ENCODE measurements around the gene LAMA5.
A peak's percentile ranks its signal among the peaks of the same experiment; 100 is the strongest.

The LAMA5 gene

GRCh38 chr20:62367136-62367632 is at the start of gene LAMA5:
Gene LAMA5 (minus strand): TSS chr20:62367312. CDS start chr20:62367245, 67 bp downstream.
- Histone ChIP-seq H3K4me3 (ENCODE audit: low read length in 2 of 2) (peak within 1 kb of the TSS; percentile 55 to 57), H3K36me3 (ENCODE audit: control insufficient read depth in 2 of 2, insufficient read depth in 2 of 2, low read length in 2 of 2) (no peaks in the 10 kb centered on the region), H3K4me1 (ENCODE audit: control insufficient read depth in 2 of 2, insufficient read depth in 2 of 2, low read length in 2 of 2) (peaks cover 13 to 20% of the 10 kb centered on the region in 2 donors), H3K9ac (ENCODE audit: low read depth in 1 of 2, low read length in 2 of 2) (peak within 1 kb of the TSS in 1 of 2 donors; percentile 48), H3K27me3 (ENCODE audit: control insufficient read depth in 2 of 2, insufficient read depth in 2 of 2, low read length in 2 of 2) (peaks cover 19 to 30% of the 10 kb centered on the region in 2 donors), H3K27ac (ENCODE audit: low read depth in 2 of 2, low read length in 2 of 2) (peak within 1 kb of the TSS; percentile 13 to 68), H3K9me3 (ENCODE audit: control insufficient read depth in 2 of 2, low read length in 2 of 2) (no peaks in the 10 kb centered on the region)

- no peak overlapping the region for H3K27ac ChIP-seq (ENCODE audit: low read depth in 2 of 2, low read length in 2 of 2)
- no peaks in the 10 kb centered on the region for H3K36me3 ChIP-seq (ENCODE audit: control insufficient read depth in 2 of 2, insufficient read depth in 2 of 2, low read length in 2 of 2)
- no peaks in the 10 kb centered on the region for H3K9me3 ChIP-seq (ENCODE audit: control insufficient read depth in 2 of 2, low read length in 2 of 2)
- H3K4me3 ChIP-seq (ENCODE audit: low read length in 2 of 2), result no peak overlapping the region
- no peak overlapping the region for H3K9ac ChIP-seq (ENCODE audit: low read depth in 1 of 2, low read length in 2 of 2)
- H3K27me3 ChIP-seq (ENCODE audit: control insufficient read depth in 2 of 2, insufficient read depth in 2 of 2, low read length in 2 of 2), result no peaks in the 10 kb centered on the region
- H3K4me1 ChIP-seq (ENCODE audit: control insufficient read depth in 2 of 2, insufficient read depth in 2 of 2, low read length in 2 of 2), result peaks cover 35 to 40% of the 10 kb centered on the region in 2 donors
Measured at GRCh38 chr20:62415354-62416111, 48.4 kb upstream of the LAMA5 start.

GRCh38 chr20:62413896-62414481 is 46.9 kb upstream of the LAMA5 start:
- Histone ChIP-seq H3K4me1 (ENCODE audit: control insufficient read depth in 2 of 2, insufficient read depth in 2 of 2, low read length in 2 of 2) (peaks cover 47 to 54% of the 10 kb centered on the region in 2 donors), H3K27me3 (ENCODE audit: control insufficient read depth in 2 of 2, insufficient read depth in 2 of 2, low read length in 2 of 2) (no peaks in the 10 kb centered on the region), H3K9me3 (ENCODE audit: control insufficient read depth in 2 of 2, low read length in 2 of 2) (no peaks in the 10 kb centered on the region), H3K27ac (ENCODE audit: low read depth in 2 of 2, low read length in 2 of 2) (peak overlapping the region; percentile 92 to 93), H3K4me3 (ENCODE audit: low read length in 2 of 2) (peak overlapping the region in 1 of 2 donors; percentile 26), H3K9ac (ENCODE audit: low read depth in 1 of 2, low read length in 2 of 2) (peak overlapping the region in 1 of 2 donors; percentile 77), H3K36me3 (ENCODE audit: control insufficient read depth in 2 of 2, insufficient read depth in 2 of 2, low read length in 2 of 2) (no peaks in the 10 kb centered on the region)

- Histone ChIP-seq H3K9me3 (ENCODE audit: control insufficient read depth in 2 of 2, low read length in 2 of 2) (no peaks in the 10 kb centered on the region), H3K36me3 (ENCODE audit: control insufficient read depth in 2 of 2, insufficient read depth in 2 of 2, low read length in 2 of 2) (no peaks in the 10 kb centered on the region), H3K9ac (ENCODE audit: low read depth in 1 of 2, low read length in 2 of 2) (peak overlapping the region; percentile 6 to 77), H3K4me3 (ENCODE audit: low read length in 2 of 2) (peak overlapping the region; percentile 62 to 67), H3K4me1 (ENCODE audit: control insufficient read depth in 2 of 2, insufficient read depth in 2 of 2, low read length in 2 of 2) (peaks cover 50 to 57% of the 10 kb centered on the region in 2 donors), H3K27me3 (ENCODE audit: control insufficient read depth in 2 of 2, insufficient read depth in 2 of 2, low read length in 2 of 2) (no peaks in the 10 kb centered on the region), H3K27ac (ENCODE audit: low read depth in 2 of 2, low read length in 2 of 2) (peak overlapping the region; percentile 92 to 93)
Measured at GRCh38 chr20:62413025-62413570, 46.0 kb upstream of the LAMA5 start.

GRCh38 chr20:62412194-62413024 is 45.3 kb upstream of the LAMA5 start:
- no peaks in the 10 kb centered on the region for H3K27me3 ChIP-seq (ENCODE audit: control insufficient read depth in 2 of 2, insufficient read depth in 2 of 2, low read length in 2 of 2)
- peak overlapping the region; percentile 92 to 93 for H3K27ac ChIP-seq (ENCODE audit: low read depth in 2 of 2, low read length in 2 of 2)
- no peaks in the 10 kb centered on the region for H3K36me3 ChIP-seq (ENCODE audit: control insufficient read depth in 2 of 2, insufficient read depth in 2 of 2, low read length in 2 of 2)
- H3K4me1 ChIP-seq (ENCODE audit: control insufficient read depth in 2 of 2, insufficient read depth in 2 of 2, low read length in 2 of 2), result peaks cover 57 to 64% of the 10 kb centered on the region in 2 donors
- H3K9me3 ChIP-seq (ENCODE audit: control insufficient read depth in 2 of 2, low read length in 2 of 2), result no peaks in the 10 kb centered on the region
- peak overlapping the region; percentile 62 to 67 for H3K4me3 ChIP-seq (ENCODE audit: low read length in 2 of 2)
- peak overlapping the region; percentile 72 to 77 for H3K9ac ChIP-seq (ENCODE audit: low read depth in 1 of 2, low read length in 2 of 2)

GRCh38 chr20:62411479-62412193 is 44.5 kb upstream of the LAMA5 start:
- Histone ChIP-seq H3K36me3 (ENCODE audit: control insufficient read depth in 2 of 2, insufficient read depth in 2 of 2, low read length in 2 of 2) (no peaks in the 10 kb centered on the region), H3K27me3 (ENCODE audit: control insufficient read depth in 2 of 2, insufficient read depth in 2 of 2, low read length in 2 of 2) (no peaks in the 10 kb centered on the region), H3K4me3 (ENCODE audit: low read length in 2 of 2) (peak overlapping the region; percentile 62 to 67), H3K4me1 (ENCODE audit: control insufficient read depth in 2 of 2, insufficient read depth in 2 of 2, low read length in 2 of 2) (peaks cover 58 to 64% of the 10 kb centered on the region in 2 donors), H3K9me3 (ENCODE audit: control insufficient read depth in 2 of 2, low read length in 2 of 2) (no peaks in the 10 kb centered on the region), H3K27ac (ENCODE audit: low read depth in 2 of 2, low read length in 2 of 2) (peak overlapping the region; percentile 92 to 93), H3K9ac (ENCODE audit: low read depth in 1 of 2, low read length in 2 of 2) (peak overlapping the region; percentile 72 to 77)

GRCh38 chr20:62410746-62411478 is 43.8 kb upstream of the LAMA5 start:
- Histone ChIP-seq H3K27ac (ENCODE audit: low read depth in 2 of 2, low read length in 2 of 2) (peak overlapping the region; percentile 92 to 93), H3K9ac (ENCODE audit: low read depth in 1 of 2, low read length in 2 of 2) (peak overlapping the region; percentile 1 to 77), H3K36me3 (ENCODE audit: control insufficient read depth in 2 of 2, insufficient read depth in 2 of 2, low read length in 2 of 2) (no peaks in the 10 kb centered on the region), H3K27me3 (ENCODE audit: control insufficient read depth in 2 of 2, insufficient read depth in 2 of 2, low read length in 2 of 2) (no peaks in the 10 kb centered on the region), H3K9me3 (ENCODE audit: control insufficient read depth in 2 of 2, low read length in 2 of 2) (no peaks in the 10 kb centered on the region), H3K4me3 (ENCODE audit: low read length in 2 of 2) (peak overlapping the region; percentile 62 to 67), H3K4me1 (ENCODE audit: control insufficient read depth in 2 of 2, insufficient read depth in 2 of 2, low read length in 2 of 2) (peaks cover 65 to 71% of the 10 kb centered on the region in 2 donors)

GRCh38 chr20:62409931-62410745 is 43.0 kb upstream of the LAMA5 start:
- H3K36me3 ChIP-seq (ENCODE audit: control insufficient read depth in 2 of 2, insufficient read depth in 2 of 2, low read length in 2 of 2), result no peaks in the 10 kb centered on the region
- no peaks in the 10 kb centered on the region for H3K9me3 ChIP-seq (ENCODE audit: control insufficient read depth in 2 of 2, low read length in 2 of 2)
- peak overlapping the region; percentile 24 to 77 for H3K9ac ChIP-seq (ENCODE audit: low read depth in 1 of 2, low read length in 2 of 2)
- peak overlapping the region; percentile 39 for H3K4me3 ChIP-seq (ENCODE audit: low read length in 2 of 2)
- H3K27ac ChIP-seq (ENCODE audit: low read depth in 2 of 2, low read length in 2 of 2), result peak overlapping the region; percentile 92 to 93
- peaks cover 70 to 75% of the 10 kb centered on the region in 2 donors for H3K4me1 ChIP-seq (ENCODE audit: control insufficient read depth in 2 of 2, insufficient read depth in 2 of 2, low read length in 2 of 2)
- H3K27me3 ChIP-seq (ENCODE audit: control insufficient read depth in 2 of 2, insufficient read depth in 2 of 2, low read length in 2 of 2), result no peaks in the 10 kb centered on the region
